ENCODE results near the gene SBF2.
"Not testable (repeated sequence)": the region's sequence is repeated elsewhere in the genome, so short reads cannot be mapped to it uniquely, and the experiment has no call there.

The SBF2 gene

GRCh38 chr11:10041748-10042446, 252.1 kb downstream of the SBF2 start:
- no peak for DNase-seq (ENCODE audit: insufficient read length, low spot score)
- TF ChIP-seq POLR2AphosphoS5 (IDR thresholded peaks at IDR 0.05; ENCODE audit: low read depth, low read length) (no peak), SPI1 (IDR thresholded peaks at IDR 0.05; ENCODE audit: low read depth, low read length) (0 out of 2 replicates have a peak, but pooled peaks have one; percentile 14)
- no peak for FAIRE-seq

DNA sequence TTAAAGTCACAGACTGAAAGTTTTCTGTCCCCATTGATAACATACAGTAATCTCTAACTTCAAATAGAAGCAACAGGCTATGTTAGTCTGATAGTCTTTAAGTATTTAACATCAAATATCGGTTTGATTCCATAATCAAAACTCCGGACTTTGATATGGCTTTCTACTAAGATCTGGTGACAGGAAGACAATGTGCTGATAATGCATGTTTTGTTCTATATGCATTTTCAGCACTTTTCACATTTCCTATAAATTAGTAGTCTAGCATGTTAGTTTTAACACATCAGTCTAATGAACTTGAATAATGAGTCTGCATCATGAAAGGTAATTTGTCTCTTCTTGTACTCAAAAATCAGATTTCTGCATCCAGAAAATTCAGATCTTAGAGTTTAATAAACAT, 252.7 kb downstream of the SBF2 start:
- TF ChIP-seq POLR2AphosphoS5 (IDR thresholded peaks at IDR 0.05; ENCODE audit: low read depth, low read length) = no peak
- no peak for TF ChIP-seq TAF1 (IDR thresholded peaks at IDR 0.05; ENCODE audit: low read depth, low read length)
- no peak for TF ChIP-seq SPI1 (IDR thresholded peaks at IDR 0.05; ENCODE audit: low read depth, low read length)
- TF ChIP-seq POLR2A (IDR thresholded peaks at IDR 0.05; ENCODE audit: low read depth, low read length) = no peak
- TF ChIP-seq POU2F2 (IDR thresholded peaks at IDR 0.05; ENCODE audit: low read depth, low read length) = no peak
- no peak for TF ChIP-seq PAX5 (IDR thresholded peaks at IDR 0.05; ENCODE audit: insufficient read depth, low read length, severe bottlenecking)
- FAIRE-seq = no peak
- no peak for DNase-seq (ENCODE audit: insufficient read length, low spot score)

DNA sequence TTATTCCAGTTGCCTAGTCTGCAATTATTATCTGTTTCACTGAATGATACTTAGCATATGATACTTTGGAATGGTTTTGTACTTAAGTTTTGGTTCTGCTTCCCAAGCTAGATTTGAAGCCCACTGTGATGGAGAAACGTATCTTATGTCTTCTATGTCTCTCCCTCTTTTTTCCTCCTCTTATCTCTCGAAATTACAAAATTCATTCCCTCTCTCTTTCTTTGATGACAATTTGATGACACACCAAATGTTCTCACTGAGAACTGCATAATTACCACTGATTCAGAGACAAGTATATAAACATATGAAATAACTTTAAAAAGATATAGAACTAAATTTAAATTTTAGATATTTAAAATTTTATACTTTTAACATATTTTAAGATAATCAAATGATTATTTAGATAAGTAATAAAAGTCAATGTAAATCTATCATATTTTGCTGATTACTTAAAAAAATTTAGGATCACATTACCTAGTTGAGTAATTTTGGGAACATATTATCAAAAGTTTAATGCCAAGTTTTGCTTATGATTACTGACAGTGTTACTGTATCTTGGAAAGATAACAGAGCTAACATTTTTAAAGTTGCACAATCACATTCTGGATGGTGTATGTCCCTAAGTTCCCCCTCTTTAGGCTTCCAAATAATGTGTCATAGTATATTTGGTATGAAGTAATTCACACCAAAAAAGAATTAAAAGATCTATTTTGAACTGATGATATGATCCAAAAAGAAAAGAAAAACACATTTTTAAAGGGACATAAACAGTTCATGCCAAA, 255.3 kb downstream of the SBF2 start:
- FAIRE-seq (no peak), DNase-seq (ENCODE audit: insufficient read length, low spot score) (no peak)
- no peak for TF ChIP-seq SPI1 (IDR thresholded peaks at IDR 0.05; ENCODE audit: low read depth, low read length)
- no peak for TF ChIP-seq POU2F2 (IDR thresholded peaks at IDR 0.05; ENCODE audit: low read depth, low read length)
- no peak for TF ChIP-seq TAF1 (IDR thresholded peaks at IDR 0.05; ENCODE audit: low read depth, low read length)
- TF ChIP-seq PAX5 (IDR thresholded peaks at IDR 0.05; ENCODE audit: insufficient read depth, low read length, severe bottlenecking) = no peak
- no peak for TF ChIP-seq POLR2A (IDR thresholded peaks at IDR 0.05; ENCODE audit: low read depth, low read length)
- TF ChIP-seq POLR2AphosphoS5 (IDR thresholded peaks at IDR 0.05; ENCODE audit: low read depth, low read length) = no peak

DNA sequence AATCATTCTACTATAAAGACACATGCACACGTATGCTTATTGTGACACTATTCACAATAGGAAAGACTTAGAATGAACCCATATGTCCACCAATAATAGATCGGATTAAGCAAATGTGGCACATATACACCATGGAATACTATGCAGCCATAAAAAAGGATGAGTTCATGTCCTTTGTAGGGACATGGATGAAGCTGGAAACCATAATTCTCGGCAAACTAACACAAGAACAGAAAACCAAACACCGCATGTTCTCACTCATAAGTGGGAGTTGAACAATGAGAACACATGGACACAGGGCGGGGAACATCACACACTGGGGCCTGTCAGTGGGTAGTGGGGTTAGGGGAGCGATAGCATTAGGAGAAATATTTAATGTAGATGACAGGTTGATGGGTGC, 258.1 kb downstream of the SBF2 start:
- not testable (repeated sequence) for DNase-seq (ENCODE audit: insufficient read length, low spot score); FAIRE-seq

DNA sequence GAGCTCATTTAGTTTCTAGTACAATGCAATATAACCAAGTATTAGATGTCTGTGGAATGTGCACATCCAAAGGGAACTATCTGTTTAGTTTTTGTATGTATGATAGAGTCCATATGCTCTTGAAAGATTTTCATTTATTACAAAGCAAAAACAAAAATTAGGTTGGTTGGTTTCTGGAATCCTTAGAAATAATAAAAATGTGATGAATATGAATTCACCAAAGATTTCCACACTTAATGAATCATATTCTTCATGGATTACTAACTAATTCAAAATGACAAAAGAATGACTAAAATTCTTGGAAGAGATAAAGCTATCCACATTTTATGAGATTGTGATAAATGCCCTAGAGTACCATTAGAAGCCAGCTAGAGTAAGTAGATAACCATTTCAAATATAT, 261.1 kb downstream of the SBF2 start:
- TF ChIP-seq TAF1 (IDR thresholded peaks at IDR 0.05; ENCODE audit: low read depth, low read length) (no peak), POLR2A (IDR thresholded peaks at IDR 0.05; ENCODE audit: low read depth, low read length) (no peak), SPI1 (IDR thresholded peaks at IDR 0.05; ENCODE audit: low read depth, low read length) (no peak), POU2F2 (IDR thresholded peaks at IDR 0.05; ENCODE audit: low read depth, low read length) (no peak), PAX5 (IDR thresholded peaks at IDR 0.05; ENCODE audit: insufficient read depth, low read length, severe bottlenecking) (no peak), POLR2AphosphoS5 (IDR thresholded peaks at IDR 0.05; ENCODE audit: low read depth, low read length) (no peak)
- DNase-seq (ENCODE audit: insufficient read length, low spot score) (no peak), FAIRE-seq (no peak)

- FAIRE-seq (no peak), DNase-seq (ENCODE audit: insufficient read length, low spot score) (no peak)
- TF ChIP-seq SPI1 (IDR thresholded peaks at IDR 0.05; ENCODE audit: low read depth, low read length) = no peak
- TF ChIP-seq POU2F2 (IDR thresholded peaks at IDR 0.05; ENCODE audit: low read depth, low read length) = no peak
Observed at GRCh38 chr11:10030122-10030490, 263.9 kb downstream of the SBF2 start.

- DNase-seq (ENCODE audit: insufficient read length, low spot score) = no peak
- no peak for TF ChIP-seq TAF1 (IDR thresholded peaks at IDR 0.05; ENCODE audit: low read depth, low read length)
- no peak for FAIRE-seq
Observed at GRCh38 chr11:10029386-10030121, 264.5 kb downstream of the SBF2 start.

- no peak for DNase-seq (ENCODE audit: insufficient read length, low spot score)
- TF ChIP-seq TAF1 (IDR thresholded peaks at IDR 0.05; ENCODE audit: low read depth, low read length) (no peak), SPI1 (IDR thresholded peaks at IDR 0.05; ENCODE audit: low read depth, low read length) (no peak), POU2F2 (IDR thresholded peaks at IDR 0.05; ENCODE audit: low read depth, low read length) (no peak), POLR2A (IDR thresholded peaks at IDR 0.05; ENCODE audit: low read depth, low read length) (no peak), POLR2AphosphoS5 (IDR thresholded peaks at IDR 0.05; ENCODE audit: low read depth, low read length) (no peak), PAX5 (IDR thresholded peaks at IDR 0.05; ENCODE audit: insufficient read depth, low read length, severe bottlenecking) (no peak)
- FAIRE-seq = no peak
Observed at GRCh38 chr11:10026514-10026913, 267.5 kb downstream of the SBF2 start.

- TF ChIP-seq POLR2A (IDR thresholded peaks at IDR 0.05; ENCODE audit: low read depth, low read length) (no peak), TAF1 (IDR thresholded peaks at IDR 0.05; ENCODE audit: low read depth, low read length) (no peak), PAX5 (IDR thresholded peaks at IDR 0.05; ENCODE audit: insufficient read depth, low read length, severe bottlenecking) (no peak), SPI1 (IDR thresholded peaks at IDR 0.05; ENCODE audit: low read depth, low read length) (no peak), POLR2AphosphoS5 (IDR thresholded peaks at IDR 0.05; ENCODE audit: low read depth, low read length) (no peak), POU2F2 (IDR thresholded peaks at IDR 0.05; ENCODE audit: low read depth, low read length) (no peak)
- no peak for DNase-seq (ENCODE audit: insufficient read length, low spot score)
- FAIRE-seq = no peak
Observed at GRCh38 chr11:10023212-10023611, 270.8 kb downstream of the SBF2 start.

- TF ChIP-seq PAX5 (IDR thresholded peaks at IDR 0.05; ENCODE audit: insufficient read depth, low read length, severe bottlenecking) (no peak), SPI1 (IDR thresholded peaks at IDR 0.05; ENCODE audit: low read depth, low read length) (no peak), TAF1 (IDR thresholded peaks at IDR 0.05; ENCODE audit: low read depth, low read length) (no peak), POLR2A (IDR thresholded peaks at IDR 0.05; ENCODE audit: low read depth, low read length) (no peak), POLR2AphosphoS5 (IDR thresholded peaks at IDR 0.05; ENCODE audit: low read depth, low read length) (no peak), POU2F2 (IDR thresholded peaks at IDR 0.05; ENCODE audit: low read depth, low read length) (no peak)
- no peak for DNase-seq (ENCODE audit: insufficient read length, low spot score)
- FAIRE-seq = no peak
Observed at GRCh38 chr11:10022764-10023163, 271.3 kb downstream of the SBF2 start.
